Memory B cell (primary cell): ENCODE data around the gene SCARB2.

Experiments used
- ATAC-seq: fragments of 150-1000 bp; cut with Tn5 transposase; 2 replicates; pipeline ENCODE4 v1.10.0; 2021; ENCODE audit warnings: low read depth, mild to moderate bottlenecking, moderate library complexity
- DNase-seq, 2 donors: peaks; one replicate each; pipeline ENCODE4 v3.0.0; 2022; ENCODE audit warnings: low spot score in 2 of 2
- H3K27ac Mint-ChIP-seq: one replicate; pipeline ENCODE4 v1.8.0; 2022; ENCODE audit warnings: mild to moderate bottlenecking, moderate library complexity, mixed read lengths
- H3K27me3 Mint-ChIP-seq: one replicate; pipeline ENCODE4 v1.8.0; 2022; ENCODE audit warnings: mixed read lengths
- H3K36me3 Mint-ChIP-seq: one replicate; pipeline ENCODE4 v1.8.0; 2022; ENCODE audit warnings: mild to moderate bottlenecking, mixed read lengths
- H3K4me1 Mint-ChIP-seq: one replicate; pipeline ENCODE4 v1.8.0; 2022; ENCODE audit warnings: mixed read lengths
- H3K4me3 Mint-ChIP-seq: one replicate; pipeline ENCODE4 v1.8.0; 2022; ENCODE audit warnings: mild to moderate bottlenecking, moderate library complexity, mixed read lengths
- H3K9me3 Mint-ChIP-seq: one replicate; pipeline ENCODE4 v1.8.0; 2022; ENCODE audit warnings: mixed read lengths

Gene SCARB2

DNA sequence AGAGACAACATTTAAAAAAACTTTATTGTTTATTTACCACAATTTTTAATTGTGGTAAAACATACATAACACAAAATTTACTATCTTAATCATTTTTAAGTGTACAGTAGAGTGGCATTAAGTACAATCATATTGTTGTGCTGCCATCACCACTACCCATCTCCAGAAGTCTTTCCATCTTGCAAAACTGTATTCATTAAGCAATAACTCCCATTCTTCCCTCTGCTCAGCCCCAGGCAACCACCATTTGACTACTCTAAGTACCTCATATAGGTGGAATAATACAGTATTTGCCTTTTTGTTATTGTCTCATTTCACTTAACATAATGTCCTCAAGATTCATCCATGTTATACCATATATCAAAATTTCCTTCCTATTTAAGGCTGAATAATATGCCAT, 25.1 kb upstream of the SCARB2 start:
- Mint-ChIP-seq H3K27ac (no peak overlapping the region), H3K36me3 (no peaks in the 10 kb centered on the region), H3K9me3 (peaks cover 16% of the 10 kb centered on the region), H3K4me1 (no peaks in the 10 kb centered on the region), H3K4me3 (no peak overlapping the region), H3K27me3 (peaks cover under 1% of the 10 kb centered on the region)
- no peak for DNase-seq
- no peak for ATAC-seq

DNA sequence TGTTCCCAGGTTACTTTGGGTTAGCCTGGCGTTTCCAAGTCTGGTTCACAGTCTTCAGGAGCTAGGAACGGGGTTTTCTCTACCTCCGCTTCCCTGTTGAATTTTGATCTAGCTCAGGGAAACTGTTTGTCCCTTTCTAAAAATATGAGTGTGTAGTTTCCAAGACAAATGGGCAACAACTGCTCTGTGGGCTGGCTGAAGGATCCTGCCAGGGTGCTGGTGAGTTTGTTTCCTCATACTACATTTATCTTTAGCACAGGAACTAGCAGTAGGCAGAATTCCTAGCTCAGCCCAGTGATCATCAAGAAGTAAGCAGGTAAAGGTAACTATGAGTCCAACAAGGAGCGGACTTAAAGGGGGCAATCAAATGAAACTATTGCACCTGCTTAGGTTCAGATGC, 24.6 kb upstream of the SCARB2 start:
- Mint-ChIP-seq H3K4me1 (no peaks in the 10 kb centered on the region), H3K4me3 (no peak overlapping the region), H3K9me3 (peaks cover 16% of the 10 kb centered on the region), H3K27me3 (no peaks in the 10 kb centered on the region), H3K36me3 (no peaks in the 10 kb centered on the region), H3K27ac (no peak overlapping the region)
- ATAC-seq (no peak), DNase-seq (no peak)

GRCh38 chr4:76235915-76236314, 22.3 kb upstream of the SCARB2 start:
- no peak for DNase-seq
- Mint-ChIP-seq H3K27ac (no peak overlapping the region), H3K27me3 (no peaks in the 10 kb centered on the region), H3K9me3 (peaks cover 15% of the 10 kb centered on the region), H3K4me3 (no peak overlapping the region), H3K36me3 (no peaks in the 10 kb centered on the region), H3K4me1 (no peaks in the 10 kb centered on the region)
- no peak for ATAC-seq

DNA sequence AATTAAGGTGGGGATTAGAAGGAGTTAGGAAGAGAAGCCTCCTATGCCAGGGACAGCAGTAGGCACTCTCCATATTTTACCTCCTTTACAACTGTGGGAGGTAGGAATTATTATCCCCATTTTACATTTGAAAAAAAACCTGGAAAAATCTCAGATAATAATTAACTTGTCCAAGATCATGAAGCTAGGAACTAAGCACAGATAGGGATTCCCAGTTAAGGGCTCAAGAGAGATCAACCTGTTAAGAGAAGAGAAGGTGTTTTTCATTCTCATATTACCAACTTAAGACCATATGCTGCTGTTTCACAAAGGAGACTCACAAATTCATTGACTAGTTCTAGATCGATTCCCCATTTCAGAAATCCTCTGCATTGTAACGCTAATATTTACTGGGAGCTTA, 21.8 kb upstream of the SCARB2 start:
- no peak for ATAC-seq
- Mint-ChIP-seq H3K36me3 (no peaks in the 10 kb centered on the region), H3K4me1 (no peaks in the 10 kb centered on the region), H3K4me3 (no peak overlapping the region), H3K9me3 (peaks cover 9% of the 10 kb centered on the region), H3K27ac (no peak overlapping the region), H3K27me3 (no peaks in the 10 kb centered on the region)
- DNase-seq = no peak

- H3K4me1 Mint-ChIP-seq = no peaks in the 10 kb centered on the region
- no peaks in the 10 kb centered on the region for H3K36me3 Mint-ChIP-seq
- H3K4me3 Mint-ChIP-seq = no peak overlapping the region
- no peak for DNase-seq
- ATAC-seq = no peak
- H3K27ac Mint-ChIP-seq = no peak overlapping the region
- no peaks in the 10 kb centered on the region for H3K27me3 Mint-ChIP-seq
- H3K9me3 Mint-ChIP-seq = peaks cover 4% of the 10 kb centered on the region
Measured at GRCh38 chr4:76234679-76235044, 21.0 kb upstream of the SCARB2 start.

- H3K27ac Mint-ChIP-seq = no peak overlapping the region
- no peak for DNase-seq
- H3K27me3 Mint-ChIP-seq = no peaks in the 10 kb centered on the region
- ATAC-seq = no peak
- H3K36me3 Mint-ChIP-seq = peaks cover 4% of the 10 kb centered on the region
- H3K9me3 Mint-ChIP-seq = peaks cover 7% of the 10 kb centered on the region
- no peaks in the 10 kb centered on the region for H3K4me1 Mint-ChIP-seq
- H3K4me3 Mint-ChIP-seq = no peak overlapping the region
Measured at GRCh38 chr4:76233967-76234678, 20.5 kb upstream of the SCARB2 start.

- ATAC-seq (no peak), DNase-seq (no peak)
- Mint-ChIP-seq H3K4me1 (no peaks in the 10 kb centered on the region), H3K9me3 (peaks cover 12% of the 10 kb centered on the region), H3K27ac (no peak overlapping the region), H3K36me3 (peaks cover 6% of the 10 kb centered on the region), H3K4me3 (no peak overlapping the region), H3K27me3 (no peaks in the 10 kb centered on the region)
Measured at GRCh38 chr4:76233529-76233928, 19.9 kb upstream of the SCARB2 start.

DNA sequence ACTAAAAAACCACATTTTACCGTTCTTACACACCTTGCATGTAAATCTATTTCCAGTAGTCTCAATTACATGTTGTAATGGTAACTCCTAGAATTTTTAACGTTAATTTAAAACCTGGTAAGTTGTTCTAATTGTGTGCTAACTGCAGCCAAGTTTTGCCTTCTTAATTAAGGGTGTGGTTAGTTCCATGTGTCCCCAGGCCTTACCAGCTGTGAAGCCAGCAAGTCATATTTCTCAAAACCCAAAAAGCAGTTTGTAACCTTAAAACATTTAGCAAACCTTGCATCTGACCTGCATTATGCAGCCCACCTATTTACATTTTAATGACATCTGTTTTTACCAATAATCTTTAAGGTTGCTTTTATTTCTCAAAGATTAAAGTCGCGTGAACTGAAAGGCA, 19.5 kb upstream of the SCARB2 start:
- no peak overlapping the region for H3K27ac Mint-ChIP-seq
- DNase-seq (no peak), ATAC-seq (no peak)
- no peaks in the 10 kb centered on the region for H3K4me1 Mint-ChIP-seq
- H3K27me3 Mint-ChIP-seq = no peaks in the 10 kb centered on the region
- H3K4me3 Mint-ChIP-seq = no peak overlapping the region
- H3K9me3 Mint-ChIP-seq = peaks cover 12% of the 10 kb centered on the region
- H3K36me3 Mint-ChIP-seq = peaks cover 6% of the 10 kb centered on the region

GRCh38 chr4:76232681-76233080, 19.1 kb upstream of the SCARB2 start:
- H3K36me3 Mint-ChIP-seq = peaks cover 6% of the 10 kb centered on the region
- H3K4me1 Mint-ChIP-seq = no peaks in the 10 kb centered on the region
- ATAC-seq (no peak), DNase-seq (no peak)
- H3K9me3 Mint-ChIP-seq = peaks cover 12% of the 10 kb centered on the region
- no peaks in the 10 kb centered on the region for H3K27me3 Mint-ChIP-seq
- no peak overlapping the region for H3K4me3 Mint-ChIP-seq
- H3K27ac Mint-ChIP-seq = no peak overlapping the region

GRCh38 chr4:76226418-76226817, 12.8 kb upstream of the SCARB2 start:
- no peak for ATAC-seq
- Mint-ChIP-seq H3K36me3 (peaks cover 7% of the 10 kb centered on the region), H3K9me3 (peaks cover 14% of the 10 kb centered on the region), H3K27me3 (peaks cover 2% of the 10 kb centered on the region), H3K27ac (no peak overlapping the region), H3K4me1 (no peaks in the 10 kb centered on the region), H3K4me3 (no peak overlapping the region)
- DNase-seq = no peak

DNA sequence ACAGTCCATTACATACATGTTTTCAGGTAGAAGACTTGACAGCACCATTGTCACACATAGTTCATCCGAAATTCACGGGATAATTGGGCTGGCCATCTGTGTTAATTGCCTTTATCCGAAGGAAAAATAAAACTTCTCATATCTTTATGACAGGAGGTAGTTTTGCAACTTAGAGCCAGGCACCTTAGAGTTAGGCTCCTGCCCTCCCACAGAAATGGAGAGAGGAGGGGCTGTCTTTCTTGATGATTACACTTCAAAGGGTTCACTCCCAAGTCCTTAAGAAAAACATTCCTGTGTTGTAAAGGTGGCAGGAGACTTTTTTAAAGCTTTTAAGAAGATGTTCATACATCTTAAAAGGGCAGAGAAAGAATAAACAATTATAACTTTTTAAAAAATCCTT, 10.5 kb upstream of the SCARB2 start:
- peaks cover 2% of the 10 kb centered on the region for H3K27me3 Mint-ChIP-seq
- no peaks in the 10 kb centered on the region for H3K4me1 Mint-ChIP-seq
- no peak overlapping the region for H3K4me3 Mint-ChIP-seq
- peaks cover 4% of the 10 kb centered on the region for H3K36me3 Mint-ChIP-seq
- DNase-seq (no peak), ATAC-seq (no peak)
- no peak overlapping the region for H3K27ac Mint-ChIP-seq
- H3K9me3 Mint-ChIP-seq = peaks cover 11% of the 10 kb centered on the region

DNA sequence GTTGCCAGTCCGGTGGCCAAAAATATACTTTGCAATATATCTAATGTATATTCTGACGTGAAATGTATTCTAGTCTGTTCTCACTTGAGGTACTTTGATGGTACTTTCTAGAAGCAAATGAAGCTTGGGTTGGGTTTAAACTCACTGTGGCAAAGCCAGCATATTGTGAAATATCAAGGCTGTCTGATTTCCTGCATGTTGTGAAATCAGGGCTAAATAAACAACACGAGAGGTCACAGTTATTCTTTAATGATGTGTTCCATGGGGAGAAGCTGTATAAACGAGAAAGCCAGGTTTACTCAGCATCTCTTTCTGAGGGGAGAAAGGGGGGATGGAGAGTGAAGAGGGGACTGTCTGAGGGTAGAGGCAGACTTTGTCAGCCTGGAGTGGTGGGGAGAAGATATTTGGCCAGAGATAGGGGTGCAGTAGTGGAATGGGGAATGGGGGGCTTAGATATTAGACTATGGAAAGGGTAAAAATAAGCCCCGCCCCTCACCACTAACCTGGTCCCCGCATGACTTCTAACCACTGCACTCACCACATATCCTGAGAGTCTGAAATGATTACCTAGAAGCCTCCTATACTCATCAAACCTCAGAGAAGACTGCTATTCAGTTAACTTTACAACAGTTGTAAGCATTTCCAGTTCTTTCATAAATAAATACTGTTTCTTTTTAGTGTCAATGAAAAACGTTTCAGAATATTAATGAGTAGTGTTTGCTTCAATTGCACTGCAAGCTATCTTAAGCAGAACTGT, 5.9 kb upstream of the SCARB2 start:
- Mint-ChIP-seq H3K36me3 (peaks cover 1% of the 10 kb centered on the region), H3K4me3 (no peak overlapping the region), H3K9me3 (no peaks in the 10 kb centered on the region), H3K27ac (no peak overlapping the region), H3K27me3 (no peaks in the 10 kb centered on the region), H3K4me1 (peaks cover 9% of the 10 kb centered on the region)
- ATAC-seq = no peak
- no peak for DNase-seq

- H3K4me3 Mint-ChIP-seq = no peak overlapping the region
- ATAC-seq (no peak), DNase-seq (no peak)
- H3K27ac Mint-ChIP-seq = no peak overlapping the region
- H3K36me3 Mint-ChIP-seq = no peaks in the 10 kb centered on the region
- H3K4me1 Mint-ChIP-seq = peaks cover 23% of the 10 kb centered on the region
- H3K9me3 Mint-ChIP-seq = no peaks in the 10 kb centered on the region
- no peaks in the 10 kb centered on the region for H3K27me3 Mint-ChIP-seq
Measured at GRCh38 chr4:76216975-76217814, 3.6 kb upstream of the SCARB2 start.

DNA sequence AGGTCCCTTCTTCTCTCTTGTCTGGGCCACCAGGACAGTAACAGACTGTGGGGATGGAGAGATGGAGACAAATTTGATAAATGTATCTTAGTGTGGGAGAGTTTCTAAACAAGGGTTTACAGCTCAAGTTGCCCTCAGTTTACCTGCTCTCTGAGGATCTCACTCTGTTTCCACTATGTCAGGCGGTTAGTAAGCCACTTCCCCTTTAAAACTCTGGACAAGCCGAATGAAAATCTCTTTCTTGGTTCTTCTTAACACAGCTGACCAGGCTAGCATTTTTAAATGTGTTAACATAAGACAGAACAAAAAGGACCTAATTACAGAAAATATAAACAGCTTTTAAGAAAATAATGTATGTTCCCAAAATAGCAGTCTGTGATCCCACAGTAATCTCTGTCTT, 2.9 kb upstream of the SCARB2 start:
- ATAC-seq = no peak
- no peaks in the 10 kb centered on the region for H3K9me3 Mint-ChIP-seq
- H3K4me3 Mint-ChIP-seq = no peak overlapping the region
- H3K4me1 Mint-ChIP-seq = peaks cover 28% of the 10 kb centered on the region
- no peaks in the 10 kb centered on the region for H3K27me3 Mint-ChIP-seq
- peak overlapping the region; percentile 84 for H3K27ac Mint-ChIP-seq
- no peak for DNase-seq
- no peaks in the 10 kb centered on the region for H3K36me3 Mint-ChIP-seq
